HT1080 (cell line): ENCODE results near the gene ANKRD36. TPM values are rescaled to one million over a fixed set of nuclear protein-coding genes. Genes with fewer than 3 reads are reported as not detected.
"Not testable (repeated sequence)": the region's sequence is repeated elsewhere in the genome, so short reads cannot be mapped to it uniquely, and the experiment has no call there.

ENCODE experiments used
- DNase-seq: peaks from one replicate; pipeline ENCODE4 v3.0.0-alpha.2; 2015; ENCODE audit warnings: low read depth
- polyA plus RNA-seq, 2 experiments: library from polyadenylated mRNA; depleted of rRNA; stranded (reverse); fragments of >200 nt; gene quantifications; 2 replicates each; pipeline ENCODE4 v1.2.3, GENCODE V29; 2015
- total RNA-seq: library from RNA; depleted of rRNA; stranded (reverse); fragments of >200 nt; shearing (Covaris generic); gene quantifications from 2 replicates; pipeline ENCODE4 v1.2.3, GENCODE V29; 2014; rRNA removed

Gene ANKRD36
- 4.6 and 5.4 TPM in 2 replicates for total RNA-seq
- polyA plus RNA-seq (2015; cell fraction: cytosol; rRNA removed): 2.1 and 2.5 TPM in 2 replicates
- polyA plus RNA-seq (2015; cell fraction: nucleus; rRNA removed): 17.4 and 22.1 TPM in 2 replicates

GRCh38 chr2:97113050-97113881, at the start of gene ANKRD36:
Gene ANKRD36, plus strand, starts transcription at chr2:97113153. Its CDS starts 587 bp downstream, at chr2:97113740.
- DNase-seq: peak; percentile 74

- not testable (repeated sequence) for DNase-seq
These were observed 46.9 kb upstream of the ANKRD36 start for GRCh38 chr2:97066030-97066429.

GRCh38 chr2:97067279-97068004, 45.5 kb upstream of the ANKRD36 start:
- DNase-seq: peak; percentile 1

GRCh38 chr2:97068074-97068473, 44.9 kb upstream of the ANKRD36 start:
- DNase-seq: no peak

- not testable (repeated sequence) for DNase-seq
These were observed 44.2 kb upstream of the ANKRD36 start for GRCh38 chr2:97068722-97069121.

GRCh38 chr2:97070915-97071314, 42.0 kb upstream of the ANKRD36 start:
- not testable (repeated sequence) for DNase-seq

GRCh38 chr2:97077213-97077612, 35.7 kb upstream of the ANKRD36 start:
- not testable (repeated sequence) for DNase-seq

GRCh38 chr2:97080855-97081254, 32.1 kb upstream of the ANKRD36 start:
- DNase-seq: not testable (repeated sequence)

GRCh38 chr2:97082206-97082605, 30.7 kb upstream of the ANKRD36 start:
- DNase-seq: not testable (repeated sequence)

- DNase-seq: not testable (repeated sequence)
These were observed 29.4 kb upstream of the ANKRD36 start for GRCh38 chr2:97083516-97083915.

GRCh38 chr2:97085093-97085492, 27.9 kb upstream of the ANKRD36 start:
- DNase-seq: not testable (repeated sequence)

GRCh38 chr2:97088706-97089105, 24.2 kb upstream of the ANKRD36 start:
- not testable (repeated sequence) for DNase-seq

GRCh38 chr2:97092946-97093345, 20.0 kb upstream of the ANKRD36 start:
- not testable (repeated sequence) for DNase-seq

- not testable (repeated sequence) for DNase-seq
These were observed 18.8 kb upstream of the ANKRD36 start for GRCh38 chr2:97093983-97094771.

GRCh38 chr2:97094772-97095611, 18.0 kb upstream of the ANKRD36 start, which contains the start of gene FAHD2B:
Gene FAHD2B, minus strand, starts transcription at chr2:97094882. Its CDS starts 3,176 bp downstream, at chr2:97091706.
- peak; percentile 20 for DNase-seq

- DNase-seq: no peak
These were observed 17.3 kb upstream of the ANKRD36 start for GRCh38 chr2:97095661-97096060.

- not testable (repeated sequence) for DNase-seq
These were observed 14.1 kb upstream of the ANKRD36 start for GRCh38 chr2:97098786-97099372.

GRCh38 chr2:97106878-97107277, 6.1 kb upstream of the ANKRD36 start:
- DNase-seq: not testable (repeated sequence)

- DNase-seq: not testable (repeated sequence)
These were observed 1.7 kb upstream of the ANKRD36 start for GRCh38 chr2:97111246-97111645.
